Central memory CD4-positive, alpha-beta T cell (primary cell): ENCODE data around the gene RASA1.
"Not testable (repeated sequence)": the region's sequence is repeated elsewhere in the genome, so short reads cannot be mapped to it uniquely, and the experiment has no call there.

ENCODE experiments used
- DNase-seq: peaks from one replicate; pipeline ENCODE4 v3.0.0; 2022
- total RNA-seq, 3 experiments: gene quantifications; one replicate each; lab custom pipeline; 2026; lab: John Stamatoyannopoulos, UW

RASA1 gene
- 60.2 to 99.7 (median 79.9) reads per million in 3 experiments for total RNA-seq

DNA sequence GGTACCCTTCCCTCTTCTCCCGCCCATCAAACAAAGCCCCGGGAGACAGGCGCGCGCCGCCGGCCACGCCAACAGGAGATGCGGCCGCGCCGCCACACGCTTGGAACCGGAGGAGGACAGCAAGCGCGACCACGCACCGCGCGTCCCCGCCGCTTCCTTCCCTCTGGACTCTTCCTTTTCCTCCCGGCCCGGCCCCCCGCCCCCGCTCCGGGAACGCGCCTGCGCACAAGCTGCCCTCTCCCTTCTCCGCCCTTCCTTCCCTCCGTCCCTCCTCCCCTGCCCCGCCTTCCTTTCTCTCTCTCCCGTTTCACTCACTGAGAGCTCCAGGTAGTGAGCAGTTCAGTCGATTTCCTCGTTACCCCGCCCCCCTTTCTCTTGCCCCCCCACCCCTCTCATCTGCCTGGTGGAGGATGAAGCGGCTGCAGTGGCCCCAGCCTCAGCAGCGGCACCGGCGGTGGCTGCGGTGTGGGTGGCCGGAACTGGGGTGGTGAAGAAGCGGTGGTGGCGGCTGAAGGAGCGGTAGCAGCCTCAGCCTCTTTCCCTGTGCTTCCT, at the start of gene RASA1:
RASA1 (plus strand) TSS at position 310 of the 552 bp plus-strand sequence. CDS start 569 bp downstream, outside the sequence.
- no peak for DNase-seq

DNA sequence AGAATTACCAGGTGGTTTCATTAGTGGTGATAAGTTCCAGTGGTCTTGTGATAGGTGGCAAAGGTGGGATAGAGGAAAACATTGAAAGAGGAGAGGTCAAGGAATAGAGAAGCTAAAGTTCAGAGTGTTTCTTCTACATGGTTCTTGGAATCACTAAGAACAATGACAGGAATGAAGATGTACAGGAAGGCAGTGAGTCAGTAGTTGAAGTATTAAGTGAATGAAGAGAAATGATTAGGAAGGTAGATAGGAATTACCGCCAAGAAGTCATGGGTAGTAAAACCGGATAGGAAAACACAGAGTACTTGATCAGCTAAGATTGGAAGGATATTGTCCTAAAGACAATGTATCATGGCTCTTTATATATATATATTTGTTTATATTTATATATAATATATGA, 37.9 kb upstream of the RASA1 start:
- DNase-seq: no peak

DNA sequence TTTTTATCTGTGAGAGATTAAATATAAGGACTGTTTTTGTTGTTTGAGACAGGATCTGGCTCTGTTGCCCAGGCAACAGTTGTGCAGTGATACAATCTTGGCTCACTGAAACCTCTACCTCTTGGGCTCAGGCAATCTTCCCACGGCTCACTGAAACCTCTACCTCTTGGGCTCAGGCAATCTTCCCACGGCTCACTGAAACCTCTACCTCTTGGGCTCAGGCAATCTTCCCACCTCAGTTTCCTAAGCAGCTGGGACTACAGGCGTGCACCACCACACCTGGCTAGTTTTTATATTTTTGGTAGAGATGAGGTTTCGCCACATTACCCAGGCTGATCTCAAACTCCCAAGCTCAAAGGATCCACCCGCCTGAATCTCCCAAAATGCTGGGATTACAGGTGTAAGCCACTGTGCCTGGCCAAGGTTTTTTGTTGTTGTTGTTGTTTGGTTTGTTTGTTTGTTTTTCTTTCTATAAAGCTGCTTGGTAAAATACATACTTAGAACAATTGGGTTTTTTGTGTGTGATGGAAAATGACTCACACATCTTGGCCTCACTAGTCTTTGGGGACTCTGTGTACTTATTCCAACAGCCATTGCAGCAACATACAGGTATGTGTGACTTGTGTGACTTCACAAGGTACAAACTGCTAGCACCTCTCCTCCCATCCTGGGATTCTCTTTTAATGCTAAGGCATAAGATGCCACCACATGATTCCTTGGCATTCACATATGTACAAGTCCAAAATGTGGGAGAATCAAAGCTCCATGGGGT, 36.5 kb upstream of the RASA1 start:
- DNase-seq: peak; percentile 19

DNA sequence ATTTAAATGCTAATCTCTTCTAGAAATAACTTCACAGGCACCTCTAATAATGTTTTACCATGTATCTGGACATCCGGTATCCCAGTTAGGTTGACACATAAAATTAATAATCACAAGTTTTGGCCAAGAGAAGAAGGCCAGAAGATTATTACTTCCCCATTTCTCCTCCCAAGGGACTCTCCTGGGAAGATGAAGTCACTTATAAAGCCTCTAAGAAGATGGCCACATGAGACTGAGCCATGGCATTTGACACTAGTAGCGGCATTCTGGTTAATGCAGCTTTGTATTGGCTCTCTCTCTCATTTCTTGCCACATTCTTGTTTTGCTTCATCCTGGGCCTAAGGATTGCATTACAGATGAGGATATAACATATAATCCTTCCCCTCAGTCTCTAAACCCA, 34.5 kb upstream of the RASA1 start:
- no peak for DNase-seq

DNA sequence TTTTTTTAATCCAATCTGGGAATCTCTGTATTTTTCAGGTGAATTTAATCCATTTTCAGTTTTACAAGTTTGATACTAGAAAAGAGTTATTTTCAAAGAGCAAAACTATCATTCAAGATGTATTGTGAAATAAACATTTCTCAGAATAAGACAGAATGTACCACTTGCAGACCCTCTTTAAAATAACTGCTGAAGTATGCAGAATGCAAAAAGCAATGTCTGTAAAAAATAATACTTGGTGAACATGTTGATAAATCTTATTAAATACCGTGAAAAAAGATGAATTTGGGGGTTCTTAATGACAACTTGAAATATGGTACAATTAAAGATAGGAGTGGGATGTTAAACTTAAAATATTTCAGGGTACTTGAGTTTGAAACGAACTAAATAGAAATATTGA, 26.1 kb upstream of the RASA1 start:
- no peak for DNase-seq

DNA sequence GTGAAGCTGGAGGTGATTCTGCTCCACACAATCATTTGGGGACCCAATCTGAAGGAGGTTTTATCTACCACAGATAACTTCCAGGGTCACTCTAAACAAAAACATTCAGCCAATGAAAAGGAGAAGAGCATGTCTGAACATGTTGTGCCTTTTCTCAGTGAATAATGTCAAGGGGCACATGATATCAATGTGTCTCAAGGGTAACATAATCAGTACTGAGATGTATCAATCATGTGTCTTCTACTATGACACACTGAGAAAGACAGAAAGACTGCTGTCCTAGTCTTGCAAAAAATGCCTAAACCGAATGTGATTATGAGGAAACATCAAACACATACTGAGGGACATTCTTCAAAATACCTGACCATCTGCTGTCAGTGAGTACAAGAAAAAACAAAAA, 25.4 kb upstream of the RASA1 start:
- no peak for DNase-seq

DNA sequence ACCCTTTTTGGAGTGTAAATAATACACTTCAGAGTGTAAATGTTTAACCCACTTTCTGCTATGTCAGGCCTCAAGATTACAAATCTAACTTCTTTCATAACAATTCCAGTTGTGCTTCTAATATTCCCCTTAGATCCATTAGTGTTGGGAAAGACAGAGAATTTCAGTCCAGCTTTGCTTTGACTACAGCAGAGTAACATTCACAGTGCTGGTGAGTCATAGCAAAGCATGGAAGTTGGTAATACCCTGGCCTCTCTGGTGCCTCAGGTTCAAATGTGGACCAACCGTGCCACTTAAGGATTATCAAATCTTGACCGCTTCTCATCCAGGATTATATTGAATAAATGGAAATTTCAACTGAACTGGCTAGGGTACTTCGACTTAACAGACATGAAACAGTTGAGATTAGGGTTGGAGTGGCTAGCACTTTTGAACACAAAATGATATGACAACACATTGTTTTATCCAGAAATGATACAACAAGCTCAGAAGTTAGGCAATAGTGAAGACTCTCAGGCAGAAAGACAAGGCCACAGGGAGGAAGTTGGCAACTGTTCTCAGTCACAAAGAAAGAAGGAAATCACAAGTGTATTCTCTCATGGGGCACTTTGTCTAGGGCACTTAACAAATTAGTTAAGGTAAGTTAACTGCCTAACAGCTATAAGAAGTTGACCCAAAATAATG, 24.4 kb upstream of the RASA1 start:
- no peak for DNase-seq

DNA sequence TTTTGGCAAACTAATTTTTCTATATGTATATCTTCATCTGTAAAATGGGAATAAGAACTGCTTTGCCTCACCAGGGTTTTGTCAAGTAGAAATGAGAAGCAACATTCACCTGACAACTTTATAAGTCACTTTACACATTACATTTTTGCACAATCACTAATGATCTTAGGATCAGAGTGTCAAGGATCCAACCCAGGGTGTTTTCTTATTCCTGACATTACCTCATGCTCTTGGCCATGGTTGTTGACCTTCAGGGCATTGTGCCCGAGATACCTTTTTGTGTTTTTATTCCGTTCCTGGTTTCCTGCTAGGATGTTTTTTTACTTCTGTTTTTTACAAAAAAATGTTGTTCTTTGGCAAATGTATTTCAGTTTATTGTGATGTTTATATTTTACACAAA, 22.2 kb upstream of the RASA1 start:
- DNase-seq: no peak

DNA sequence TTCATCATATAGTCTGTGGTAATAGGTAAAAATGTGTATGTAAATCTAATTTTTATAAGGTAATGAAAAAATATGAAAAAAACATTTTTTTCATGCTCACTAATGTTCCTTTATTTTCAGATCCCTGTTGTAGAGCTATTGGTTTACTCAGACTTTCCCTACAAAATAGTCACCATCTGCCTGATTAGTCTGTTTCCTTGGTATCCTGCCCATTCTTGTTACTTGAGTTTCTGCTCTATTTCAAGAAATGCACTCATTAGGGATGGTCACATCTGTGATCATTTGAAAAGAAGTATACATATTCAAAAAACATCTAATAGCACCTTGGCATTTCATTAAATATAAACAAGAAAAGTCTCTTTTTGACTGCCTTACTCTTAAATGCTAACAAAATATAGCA, 21.6 kb upstream of the RASA1 start:
- no peak for DNase-seq

DNA sequence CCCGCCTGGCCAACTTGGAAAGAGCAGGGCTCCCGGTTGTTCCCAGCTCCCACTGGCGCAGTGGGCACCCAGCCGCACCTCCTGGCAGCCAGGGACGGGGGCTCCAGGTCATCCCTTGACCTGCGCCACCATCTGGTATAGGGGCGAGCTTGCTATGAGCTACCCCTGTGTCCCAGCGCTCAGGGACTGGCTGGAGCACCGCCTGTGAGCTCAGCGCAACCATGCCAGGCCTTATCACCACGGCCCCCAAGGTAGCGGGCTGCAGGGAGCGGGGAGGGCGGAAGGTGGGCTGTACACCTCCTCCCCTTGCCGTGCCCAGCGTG, 15.4 kb upstream of the RASA1 start:
- no peak for DNase-seq

DNA sequence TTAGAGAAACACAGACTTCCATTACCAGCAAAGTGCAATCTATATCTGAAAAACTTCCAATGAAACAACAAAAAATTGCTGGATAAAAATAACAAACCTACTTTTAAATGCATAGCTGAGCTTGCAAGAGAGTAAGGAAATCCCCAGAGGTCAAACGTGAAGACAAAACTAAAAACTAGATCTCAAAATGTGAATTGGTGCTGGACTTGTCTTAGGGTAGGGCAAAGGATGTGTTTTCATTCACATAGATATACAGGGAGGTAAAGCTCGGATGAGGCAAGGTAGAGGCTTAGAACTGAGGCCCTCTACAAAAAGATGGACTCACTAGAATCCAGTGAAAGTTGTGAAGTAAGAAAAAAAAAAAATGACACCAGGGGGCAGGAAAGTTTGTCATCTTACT, 13.6 kb upstream of the RASA1 start:
- DNase-seq: no peak

DNA sequence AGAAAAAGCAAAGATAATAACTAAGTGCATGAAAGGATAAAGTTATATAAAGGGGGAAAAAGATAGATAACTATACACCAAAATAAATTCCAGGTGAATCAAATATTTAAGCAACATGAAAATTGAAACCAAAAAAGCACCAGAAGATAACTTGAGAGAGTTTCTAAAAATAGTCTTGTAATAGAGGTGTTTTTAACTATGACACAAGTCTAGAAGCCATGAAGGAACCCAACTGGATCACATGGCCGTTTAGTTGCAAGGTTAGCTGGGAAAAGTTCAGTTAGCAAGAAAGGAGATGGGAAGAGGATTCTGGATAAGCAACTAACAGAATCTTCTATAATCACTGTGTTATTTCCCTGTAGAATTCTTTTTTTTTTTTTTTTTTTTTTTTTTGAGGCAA, 9.2 kb upstream of the RASA1 start:
- no peak for DNase-seq

DNA sequence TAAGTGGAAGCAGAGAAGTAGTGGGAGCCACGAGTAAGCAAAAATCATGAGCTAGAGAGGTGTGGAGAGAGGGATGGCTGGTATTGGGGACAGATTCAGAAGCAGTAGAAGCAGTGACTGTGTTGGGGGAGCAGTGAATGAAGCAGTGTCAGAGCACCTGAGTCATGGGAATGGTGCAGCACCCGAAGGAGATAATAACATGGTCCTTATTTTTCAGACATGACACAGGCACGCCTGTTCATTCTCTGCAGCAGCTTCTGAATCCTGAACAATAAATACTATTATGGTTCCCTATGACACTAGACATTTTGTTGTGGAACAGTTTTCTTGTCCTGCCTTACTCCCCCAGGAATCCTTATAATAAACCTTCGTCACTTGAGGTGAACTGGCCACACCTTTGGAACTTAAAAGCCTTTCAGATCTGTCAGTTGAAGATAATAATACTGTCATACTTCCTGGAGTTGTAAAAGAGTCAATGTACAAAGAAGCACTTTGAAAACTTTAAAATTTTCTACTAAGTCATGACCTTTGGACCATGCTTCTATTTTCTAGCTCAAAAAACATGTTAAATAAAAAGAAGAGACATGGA, 7.0 kb upstream of the RASA1 start:
- DNase-seq: no peak

DNA sequence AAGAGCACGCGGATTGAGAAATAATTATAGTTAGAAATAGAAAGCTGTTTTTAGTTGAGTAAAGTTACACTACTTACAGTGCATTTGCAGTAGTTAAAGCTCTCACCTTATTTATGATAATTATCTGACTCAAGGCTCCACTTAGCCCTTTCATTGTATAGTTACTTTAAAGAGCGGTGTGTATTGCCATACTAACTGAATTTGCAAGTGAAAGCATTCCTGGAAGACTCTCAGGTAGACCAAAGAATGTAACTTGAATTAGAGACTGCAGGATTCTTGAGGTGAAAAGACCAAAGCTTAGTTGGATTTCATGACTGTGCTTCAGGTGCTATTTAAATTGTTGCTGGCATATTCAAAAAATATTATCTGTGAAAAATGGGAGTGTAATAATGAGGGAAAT, 4.2 kb upstream of the RASA1 start:
- DNase-seq: no peak

DNA sequence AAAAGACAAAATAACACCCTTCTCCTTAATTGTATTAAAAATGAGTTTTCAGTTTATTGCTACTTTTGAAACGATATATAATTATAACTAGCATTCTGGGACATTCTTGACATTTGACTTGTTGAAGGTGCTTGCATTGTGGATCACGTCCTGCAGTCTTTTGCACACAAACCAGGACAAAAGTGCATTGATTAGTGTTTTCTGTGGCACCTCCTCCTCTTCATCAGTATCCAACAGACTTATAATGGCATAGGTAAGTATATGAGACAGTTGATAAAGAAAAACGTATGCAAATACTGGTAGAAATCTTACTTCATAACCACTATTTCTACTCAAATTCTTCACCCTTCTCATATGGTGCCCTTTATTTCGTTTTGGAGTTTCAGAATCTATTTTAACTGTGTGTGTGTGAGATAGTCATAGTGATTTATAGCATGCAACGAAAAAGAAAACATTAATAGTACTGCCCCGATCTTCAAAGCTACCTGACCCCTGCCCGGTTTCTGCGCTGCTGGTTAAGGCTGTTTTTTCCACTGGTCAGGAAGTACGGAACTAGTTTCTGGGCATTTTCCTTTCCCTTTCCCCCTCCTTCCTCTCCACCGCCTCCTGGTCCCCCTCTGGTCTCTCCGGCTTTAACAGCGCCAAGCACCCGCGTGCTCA, 639 bp upstream of the RASA1 start:
- DNase-seq: no peak

DNA sequence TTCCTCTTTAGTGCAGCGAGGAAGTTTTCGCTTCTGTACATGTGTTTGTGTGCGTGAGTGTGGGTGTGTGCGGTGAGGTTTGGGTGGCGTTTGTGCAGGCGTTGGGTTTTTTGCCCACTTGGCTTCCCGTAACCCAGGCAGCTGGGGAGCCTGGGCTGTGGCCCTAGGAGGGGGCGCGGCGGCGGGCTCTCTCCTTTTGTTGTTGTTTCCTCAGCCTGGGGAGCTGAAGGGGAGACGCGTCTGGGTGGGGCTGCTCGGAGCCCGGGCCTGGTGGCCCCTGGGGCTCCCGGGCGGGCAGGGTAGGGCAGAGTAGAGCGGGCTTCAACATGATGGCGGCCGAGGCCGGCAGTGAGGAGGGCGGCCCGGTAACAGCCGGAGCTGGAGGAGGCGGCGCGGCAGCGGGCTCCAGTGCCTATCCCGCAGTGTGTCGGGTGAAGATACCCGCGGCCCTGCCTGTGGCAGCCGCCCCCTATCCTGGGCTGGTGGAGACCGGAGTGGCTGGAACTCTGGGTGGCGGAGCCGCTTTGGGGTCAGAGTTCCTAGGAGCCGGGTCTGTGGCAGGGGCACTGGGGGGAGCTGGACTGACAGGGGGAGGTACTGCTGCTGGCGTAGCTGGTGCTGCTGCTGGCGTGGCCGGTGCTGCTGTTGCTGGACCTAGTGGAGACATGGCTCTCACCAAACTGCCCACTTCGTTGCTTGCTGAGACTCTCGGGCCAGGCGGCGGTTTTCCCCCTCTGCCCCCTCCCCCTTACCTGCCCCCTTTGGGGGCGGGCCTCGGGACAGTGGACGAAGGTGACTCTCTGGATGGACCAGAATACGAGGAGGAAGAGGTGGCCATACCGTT, 665 bp downstream of the RASA1 start:
- DNase-seq: peak; percentile 78

DNA sequence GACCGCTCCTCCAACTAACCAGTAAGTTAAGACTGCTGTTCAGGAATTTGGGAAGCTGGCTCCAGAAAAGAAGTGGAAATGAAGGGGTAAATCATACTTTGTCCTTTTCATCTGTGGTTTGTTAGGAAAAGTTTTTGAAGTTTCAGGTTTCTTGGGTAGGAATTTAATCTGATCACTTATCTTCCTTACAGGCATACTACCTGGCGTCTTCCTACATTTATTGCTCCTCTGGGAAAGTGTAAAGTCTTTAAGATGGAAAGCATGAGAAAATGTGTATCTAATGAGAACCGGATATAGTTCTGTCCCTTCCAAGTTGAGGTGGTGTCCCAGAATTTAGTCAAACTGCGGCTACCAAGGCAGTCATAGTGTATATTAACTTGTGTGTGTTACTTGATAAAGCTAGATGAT, 1.3 kb downstream of the RASA1 start:
- no peak for DNase-seq

DNA sequence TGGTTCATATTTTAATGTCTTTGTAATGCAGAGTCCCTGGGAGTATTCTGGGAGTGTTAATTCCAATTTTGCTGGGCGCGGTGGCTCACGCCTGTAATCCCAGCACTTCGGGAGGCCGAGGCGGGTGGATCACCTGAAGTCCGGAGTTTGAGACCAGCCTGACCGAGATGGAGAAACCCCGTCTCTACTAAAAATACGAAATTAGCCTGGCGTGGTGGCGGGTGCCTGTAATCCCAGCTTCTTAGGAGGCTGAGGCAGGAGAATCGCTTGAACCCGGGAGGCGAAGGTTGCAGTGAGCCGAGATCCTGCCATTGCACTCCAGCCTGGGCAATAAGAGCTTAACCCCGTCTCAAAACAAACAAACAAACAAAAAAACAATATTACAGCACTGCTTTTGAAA, 3.2 kb downstream of the RASA1 start:
- DNase-seq: not testable (repeated sequence)

DNA sequence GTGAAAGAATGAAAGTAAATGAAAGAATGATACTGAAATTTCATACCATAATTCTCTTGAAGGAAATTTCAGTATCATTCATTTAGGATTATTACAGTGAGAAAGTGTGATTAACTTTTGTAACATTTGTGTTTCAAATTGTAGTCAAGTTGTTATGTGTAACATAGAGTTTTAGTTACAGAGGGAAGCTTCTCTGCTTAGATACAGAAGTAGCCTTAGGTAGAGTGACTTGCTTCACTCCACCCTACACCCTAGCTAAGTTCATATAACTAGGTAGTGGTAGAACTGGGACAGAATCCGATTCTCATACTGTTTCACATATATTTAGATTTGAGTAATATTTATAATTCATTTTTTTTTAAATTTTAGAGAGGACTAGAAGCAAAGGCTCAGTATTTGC, 9.0 kb downstream of the RASA1 start:
- no peak for DNase-seq

DNA sequence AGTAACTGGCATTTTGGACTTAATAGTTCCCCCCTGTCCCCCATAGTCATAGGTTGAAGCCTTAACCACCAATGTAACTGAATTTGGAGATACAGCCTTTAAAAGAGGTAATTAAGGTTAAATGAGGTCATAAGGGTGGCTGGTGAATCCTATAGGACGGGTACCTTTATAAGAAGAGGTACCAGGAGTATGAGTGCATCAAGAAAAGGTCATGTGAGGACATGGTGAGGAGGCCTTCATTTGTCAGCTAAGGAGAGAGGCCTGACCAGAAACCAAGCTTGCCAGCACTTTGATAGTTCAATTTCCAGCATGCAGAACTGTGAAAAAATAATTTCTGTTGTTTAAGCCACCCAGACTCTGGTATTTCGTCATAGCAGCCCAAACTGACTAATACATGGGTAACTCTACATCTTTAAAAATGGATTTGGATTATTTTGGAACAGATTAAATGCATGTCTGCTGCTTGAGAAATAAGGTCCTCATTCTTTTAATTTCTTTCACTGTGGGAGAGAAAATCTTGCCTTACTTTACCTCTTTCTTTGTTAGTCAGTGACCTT, 9.7 kb downstream of the RASA1 start:
- no peak for DNase-seq

DNA sequence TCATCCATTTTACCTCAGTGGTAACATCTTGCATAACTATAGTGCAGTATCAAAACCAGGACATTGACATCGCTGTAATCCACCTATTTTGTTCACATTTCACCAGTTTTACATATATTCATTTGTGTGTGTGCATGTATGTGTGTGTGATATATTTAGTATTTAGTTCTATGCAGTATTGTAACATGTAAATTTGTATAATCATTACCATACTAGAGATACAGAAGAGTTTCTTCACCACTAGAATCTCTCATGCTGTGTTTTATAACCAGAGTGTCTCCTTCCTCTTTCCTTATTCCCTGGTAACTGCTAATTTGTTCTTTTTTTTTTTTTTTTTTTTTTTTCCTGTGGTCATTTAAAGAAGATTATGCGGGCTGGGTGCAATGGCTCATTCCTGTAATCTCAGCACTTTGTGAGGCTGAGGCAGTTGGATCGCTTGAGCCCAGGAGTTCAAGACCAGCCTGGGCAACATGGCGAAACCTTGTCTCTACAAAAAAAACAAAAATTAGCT, 11.0 kb downstream of the RASA1 start:
- DNase-seq: no peak

DNA sequence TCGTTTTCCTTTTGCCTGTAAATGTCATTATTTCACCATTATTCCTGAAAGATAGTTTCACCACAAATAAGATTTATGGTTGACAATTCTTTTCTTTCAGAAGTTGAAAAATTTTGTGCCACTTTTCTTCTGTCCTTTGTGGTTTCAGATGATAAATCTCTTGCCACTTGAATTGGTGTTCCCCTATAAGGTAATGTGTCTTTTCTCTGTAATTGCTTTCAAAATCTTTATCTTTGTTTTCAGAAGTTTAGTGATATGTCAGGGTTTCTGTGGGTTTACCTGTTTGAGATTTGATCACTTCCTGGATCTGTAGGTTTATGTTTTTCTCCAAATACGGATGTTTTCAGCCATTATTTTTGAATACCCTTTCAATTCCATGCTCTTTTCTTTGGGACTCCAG, 14.6 kb downstream of the RASA1 start:
- peak; percentile 51 for DNase-seq
